Measurements from ENCODE around the gene FLRT3.

Gene FLRT3

GRCh38 chr20:14313341-14314020 is 23.9 kb downstream of the FLRT3 start:
- no peak for DNase-seq

- DNase-seq = no peak
Observed at GRCh38 chr20:14312001-14312400, 25.4 kb downstream of the FLRT3 start.

GRCh38 chr20:14310977-14311627 is 26.3 kb downstream of the FLRT3 start:
- DNase-seq = no peak

- DNase-seq = no peak
Observed at GRCh38 chr20:14307956-14308355, 29.5 kb downstream of the FLRT3 start.

- no peak for DNase-seq
Observed at GRCh38 chr20:14304472-14304871, 32.9 kb downstream of the FLRT3 start.

GRCh38 chr20:14303651-14304050 is 33.8 kb downstream of the FLRT3 start:
- no peak for DNase-seq

- no peak for DNase-seq
Observed at GRCh38 chr20:14303106-14303505, 34.3 kb downstream of the FLRT3 start.

- DNase-seq = no peak
Observed at GRCh38 chr20:14299831-14300230, 37.6 kb downstream of the FLRT3 start.

- no peak for DNase-seq
Observed at GRCh38 chr20:14295770-14296309, 41.6 kb downstream of the FLRT3 start.

- DNase-seq = no peak
Observed at GRCh38 chr20:14295238-14295637, 42.2 kb downstream of the FLRT3 start.

- DNase-seq = no peak
Observed at GRCh38 chr20:14291502-14291901, 45.9 kb downstream of the FLRT3 start.

- no peak for DNase-seq
Observed at GRCh38 chr20:14288341-14289330, 48.8 kb downstream of the FLRT3 start.

- DNase-seq = no peak
Observed at GRCh38 chr20:14284443-14284842, 53.0 kb downstream of the FLRT3 start.

GRCh38 chr20:14282140-14282539 is 55.3 kb downstream of the FLRT3 start:
- no peak for DNase-seq

All from hippocampal formation (tissue), 2 donors.